Esophagus (tissue), 2 donors: ENCODE results near the gene TNK2. TPM values are rescaled to one million over a fixed set of nuclear protein-coding genes. Genes with fewer than 3 reads are reported as not detected.

Experiments
- H3K27ac ChIP-seq, 2 donors: one replicate each; pipeline ENCODE4 v1.5.1; 2013; ENCODE audit warnings: low read depth in 2 of 2, mild to moderate bottlenecking in 2 of 2, inconsistent platforms in 1 of 2, low read length in 1 of 2, moderate library complexity in 1 of 2
- H3K27me3 ChIP-seq, 2 donors: one replicate each; pipeline ENCODE4 v1.6.1; 2013; ENCODE audit warnings: low read length in 2 of 2, control low read depth in 1 of 2, mild to moderate bottlenecking in 1 of 2; ENCODE audit not compliant: insufficient read depth in 2 of 2, control insufficient read depth in 1 of 2
- H3K36me3 ChIP-seq, 2 donors: one replicate each; pipeline ENCODE4 v1.6.1; 2013; ENCODE audit warnings: low read length in 1 of 2; ENCODE audit not compliant: control insufficient read depth in 2 of 2, insufficient read depth in 2 of 2
- H3K4me1 ChIP-seq, 2 donors: one replicate each; pipeline ENCODE4 v1.6.1; 2013; ENCODE audit warnings: low read length in 1 of 2; ENCODE audit not compliant: control insufficient read depth in 2 of 2, insufficient read depth in 2 of 2
- H3K4me3 ChIP-seq, 2 donors: one replicate each; pipeline ENCODE4 v1.5.1; 2013; ENCODE audit warnings: low read length in 2 of 2, mild to moderate bottlenecking in 2 of 2, low read depth in 1 of 2, moderate library complexity in 1 of 2
- H3K9me3 ChIP-seq, 2 donors: one replicate each; pipeline ENCODE4 v1.6.1; 2013; ENCODE audit warnings: mild to moderate bottlenecking in 2 of 2, low read depth in 1 of 2, low read length in 1 of 2, moderate library complexity in 1 of 2; ENCODE audit not compliant: control insufficient read depth in 2 of 2, insufficient read depth in 1 of 2
- WGBS, 2 donors: extraction: QIAGEN DNeasy Blood & Tissue Kit; methylation state at CpG; one replicate each; pipeline ENCODE4 v1.1.7; 2013; 5-methylcytosine and 5-hydroxymethylcytosine counted together
- polyA plus RNA-seq, 2 donors: library from polyadenylated mRNA; stranded (reverse); fragments of 200-250 nt; gene quantifications; one replicate each; pipeline ENCODE4 v1.2.3, GENCODE V29; 2013
- donor health status: healthy with polysubstance abuse.
- donor health status: Bipolar disorder and iron deficiency.

Gene TNK2
- polyA plus RNA-seq, 2 donors, result 38.8 to 87.5 TPM

DNA sequence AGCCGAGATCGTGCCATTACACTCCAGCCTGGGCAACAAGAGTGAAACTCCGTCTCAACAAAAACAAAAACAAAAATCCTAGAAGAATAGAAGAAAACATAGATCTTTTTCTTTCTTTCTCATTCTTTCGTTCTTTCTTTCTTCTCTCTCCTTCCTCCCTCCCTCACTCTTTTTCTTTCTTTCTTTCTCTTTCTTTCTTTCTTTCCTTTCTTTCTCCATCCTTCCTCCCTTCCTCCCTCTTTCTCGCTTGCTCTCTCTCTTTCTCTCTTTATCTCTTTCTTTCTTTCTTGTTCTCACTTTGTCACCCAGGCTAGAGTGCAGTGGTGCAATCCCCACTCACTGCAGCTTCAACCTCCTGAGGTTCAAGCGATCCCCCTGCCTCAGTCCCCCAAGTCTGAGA lies 62.9 kb downstream of the TNK2 start:
- WGBS, 2 donors, result 84 to 88% methylated on average over 6 of the region's 6 CpGs
- H3K36me3 ChIP-seq, result no peaks in the 10 kb centered on the region
- H3K4me1 ChIP-seq, result no peaks in the 10 kb centered on the region
- H3K27me3 ChIP-seq, result no peaks in the 10 kb centered on the region
- no peak overlapping the region for H3K4me3 ChIP-seq
- H3K9me3 ChIP-seq, result no peaks in the 10 kb centered on the region
- no peak overlapping the region for H3K27ac ChIP-seq

DNA sequence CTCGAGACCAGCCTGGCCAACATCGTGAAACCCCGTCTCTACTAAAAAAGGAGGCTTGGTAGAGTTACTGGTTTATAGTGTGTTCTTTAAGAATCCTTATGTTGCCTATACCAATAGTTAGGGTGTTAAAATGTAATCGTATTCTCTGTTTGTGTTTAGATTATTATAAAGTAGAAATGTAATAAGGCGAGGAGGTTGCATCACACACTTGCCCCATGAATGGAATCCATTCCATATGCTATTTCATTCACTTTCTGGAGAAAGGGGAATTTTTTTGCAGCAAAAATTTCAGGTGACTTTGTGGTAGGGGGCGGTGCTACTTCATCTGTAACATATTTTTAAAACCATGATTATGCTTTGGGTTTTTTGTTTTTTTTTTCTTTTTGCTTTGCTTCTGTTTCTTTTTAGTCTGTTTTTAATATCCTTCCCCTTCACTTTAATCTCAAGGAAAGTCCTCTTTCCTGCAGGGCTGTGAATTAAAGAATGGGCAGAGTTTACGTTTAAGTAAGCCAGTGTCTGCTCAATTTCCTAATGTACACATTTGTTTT lies 63.6 kb downstream of the TNK2 start:
- Histone ChIP-seq H3K27ac (no peak overlapping the region), H3K9me3 (no peaks in the 10 kb centered on the region), H3K27me3 (no peaks in the 10 kb centered on the region), H3K4me1 (no peaks in the 10 kb centered on the region), H3K36me3 (no peaks in the 10 kb centered on the region), H3K4me3 (no peak overlapping the region)
- 86 to 87% methylated on average over 7 of the region's 7 CpGs for WGBS, 2 donors

DNA sequence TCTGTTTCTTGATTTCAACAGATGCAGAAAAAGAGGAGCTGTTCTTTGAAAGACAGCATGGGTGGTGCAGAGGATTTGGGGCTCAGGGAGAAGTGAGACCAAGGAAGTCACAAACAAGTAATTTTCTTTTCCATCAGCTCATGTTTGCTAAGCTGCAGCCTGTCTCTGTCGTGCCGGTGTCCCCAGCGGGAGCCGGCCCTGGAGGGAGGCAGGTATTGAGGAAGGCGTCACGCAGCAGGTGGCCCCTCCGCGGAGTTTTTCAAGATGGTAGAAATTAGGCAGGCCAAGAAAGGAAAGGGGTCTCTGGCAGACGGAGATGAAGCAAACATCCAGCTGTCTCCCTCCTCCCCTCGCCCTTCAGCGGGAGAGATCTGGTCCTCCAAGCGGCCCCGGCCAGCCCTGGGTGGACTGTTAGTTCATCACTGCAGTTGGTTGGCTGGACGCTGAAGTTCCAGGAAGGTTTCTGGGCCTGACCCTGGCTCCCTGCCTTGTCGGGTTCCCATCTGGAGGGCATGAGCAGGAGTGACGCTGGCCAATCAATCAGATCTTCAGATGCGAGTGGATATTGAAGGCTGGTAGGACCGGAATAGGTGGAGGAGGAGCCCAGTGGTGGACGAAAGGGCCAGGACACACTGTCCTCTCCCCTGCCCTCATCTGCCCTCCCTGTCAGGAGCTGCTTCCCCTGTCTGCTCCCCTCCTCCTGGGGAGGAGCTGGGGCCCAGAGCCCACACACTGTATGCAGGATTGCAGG lies 68.9 kb downstream of the TNK2 start:
- no peaks in the 10 kb centered on the region for H3K9me3 ChIP-seq
- H3K4me1 ChIP-seq, result no peaks in the 10 kb centered on the region
- no peaks in the 10 kb centered on the region for H3K36me3 ChIP-seq
- H3K27ac ChIP-seq, result no peak overlapping the region
- H3K27me3 ChIP-seq, result no peaks in the 10 kb centered on the region
- H3K4me3 ChIP-seq, result no peak overlapping the region
- WGBS, 2 donors, result 65 to 68% methylated on average over 19 of the region's 19 CpGs

DNA sequence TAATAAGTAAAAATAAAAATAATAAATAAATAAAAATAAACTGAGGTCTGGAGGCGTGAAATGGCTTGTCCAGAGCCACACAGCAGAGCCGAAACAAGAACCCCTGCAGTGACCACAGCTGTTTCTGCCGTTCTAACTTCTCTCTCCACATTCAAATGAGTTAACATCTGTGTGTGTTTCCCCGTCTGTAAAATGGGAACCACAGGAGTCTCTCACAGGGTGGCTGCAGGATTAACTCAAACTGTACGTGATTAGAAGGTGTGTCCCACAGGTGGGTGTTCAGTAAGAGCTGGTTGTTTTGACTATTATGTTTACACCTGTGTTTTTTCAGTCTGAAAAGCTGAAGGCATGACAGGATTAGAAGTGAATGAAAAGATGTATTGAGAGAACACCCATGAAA lies 69.6 kb downstream of the TNK2 start:
- Histone ChIP-seq H3K27ac (no peak overlapping the region), H3K27me3 (no peaks in the 10 kb centered on the region), H3K36me3 (no peaks in the 10 kb centered on the region), H3K4me3 (no peak overlapping the region), H3K9me3 (no peaks in the 10 kb centered on the region), H3K4me1 (no peaks in the 10 kb centered on the region)
- 73 to 79% methylated on average over 5 of the region's 5 CpGs for WGBS, 2 donors

DNA sequence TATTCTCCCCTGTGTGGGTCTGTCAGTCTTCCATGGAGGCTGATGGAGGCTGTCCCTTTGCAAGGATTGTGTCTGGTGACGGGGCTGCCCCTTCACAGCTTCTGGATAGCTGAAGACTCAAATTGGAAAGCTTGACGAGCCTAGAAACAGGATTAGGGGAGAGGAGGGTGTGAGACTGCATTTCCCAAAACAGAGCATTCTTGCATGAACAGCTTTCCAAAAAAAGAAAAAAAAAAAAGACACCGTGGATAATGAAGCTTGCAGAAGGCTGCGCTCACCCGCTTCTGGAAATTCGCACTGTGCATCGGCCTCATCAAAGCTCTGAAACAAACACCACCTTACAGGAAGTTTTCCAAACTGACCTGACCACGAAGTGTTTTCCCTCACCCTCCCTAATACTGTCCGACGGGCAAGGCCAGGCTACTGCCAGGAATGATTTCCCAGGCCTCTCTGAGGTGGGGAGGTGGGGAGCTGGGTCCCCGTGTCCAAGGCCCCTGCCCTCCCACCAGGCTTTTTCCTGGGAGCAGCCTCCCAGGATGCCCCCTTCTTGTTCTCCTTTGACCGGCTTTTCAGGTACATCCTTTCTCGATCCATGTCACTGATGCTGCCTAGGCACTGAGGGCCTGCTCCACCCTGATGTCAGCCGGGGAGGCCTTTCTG lies 71.7 kb downstream of the TNK2 start:
- 78 to 81% methylated on average over 14 of the region's 14 CpGs for WGBS, 2 donors
- H3K27ac ChIP-seq, result peak overlapping the region in 1 of 2 donors; percentile 36
- no peaks in the 10 kb centered on the region for H3K36me3 ChIP-seq
- H3K4me3 ChIP-seq, result no peak overlapping the region
- no peaks in the 10 kb centered on the region for H3K9me3 ChIP-seq
- no peaks in the 10 kb centered on the region for H3K27me3 ChIP-seq
- no peaks in the 10 kb centered on the region for H3K4me1 ChIP-seq

DNA sequence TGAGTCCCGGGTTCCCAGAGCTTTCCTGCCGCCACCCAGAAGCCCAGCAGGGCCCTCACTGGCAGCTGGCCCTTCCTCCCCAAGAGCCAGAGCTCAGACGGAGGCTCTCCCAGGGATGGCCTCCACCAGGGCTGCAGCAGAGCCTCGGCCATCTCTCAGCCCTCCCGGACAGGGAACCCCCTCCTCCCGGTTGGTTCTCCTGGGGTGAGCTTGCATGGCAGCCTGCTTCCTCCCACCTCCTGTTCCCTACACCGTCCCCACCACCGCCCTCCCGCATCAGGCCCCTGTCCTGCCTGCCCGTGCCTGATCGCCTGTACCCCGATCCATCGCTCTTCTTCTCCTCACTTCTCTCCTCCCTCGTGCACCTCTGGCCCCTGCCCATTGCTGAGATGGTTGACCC lies 72.6 kb downstream of the TNK2 start:
- H3K36me3 ChIP-seq, result no peaks in the 10 kb centered on the region
- no peaks in the 10 kb centered on the region for H3K27me3 ChIP-seq
- peak overlapping the region in 1 of 2 donors; percentile 17 for H3K27ac ChIP-seq
- H3K4me3 ChIP-seq, result no peak overlapping the region
- no peaks in the 10 kb centered on the region for H3K9me3 ChIP-seq
- WGBS, 2 donors, result 85 to 91% methylated on average over 14 of the region's 14 CpGs
- no peaks in the 10 kb centered on the region for H3K4me1 ChIP-seq

DNA sequence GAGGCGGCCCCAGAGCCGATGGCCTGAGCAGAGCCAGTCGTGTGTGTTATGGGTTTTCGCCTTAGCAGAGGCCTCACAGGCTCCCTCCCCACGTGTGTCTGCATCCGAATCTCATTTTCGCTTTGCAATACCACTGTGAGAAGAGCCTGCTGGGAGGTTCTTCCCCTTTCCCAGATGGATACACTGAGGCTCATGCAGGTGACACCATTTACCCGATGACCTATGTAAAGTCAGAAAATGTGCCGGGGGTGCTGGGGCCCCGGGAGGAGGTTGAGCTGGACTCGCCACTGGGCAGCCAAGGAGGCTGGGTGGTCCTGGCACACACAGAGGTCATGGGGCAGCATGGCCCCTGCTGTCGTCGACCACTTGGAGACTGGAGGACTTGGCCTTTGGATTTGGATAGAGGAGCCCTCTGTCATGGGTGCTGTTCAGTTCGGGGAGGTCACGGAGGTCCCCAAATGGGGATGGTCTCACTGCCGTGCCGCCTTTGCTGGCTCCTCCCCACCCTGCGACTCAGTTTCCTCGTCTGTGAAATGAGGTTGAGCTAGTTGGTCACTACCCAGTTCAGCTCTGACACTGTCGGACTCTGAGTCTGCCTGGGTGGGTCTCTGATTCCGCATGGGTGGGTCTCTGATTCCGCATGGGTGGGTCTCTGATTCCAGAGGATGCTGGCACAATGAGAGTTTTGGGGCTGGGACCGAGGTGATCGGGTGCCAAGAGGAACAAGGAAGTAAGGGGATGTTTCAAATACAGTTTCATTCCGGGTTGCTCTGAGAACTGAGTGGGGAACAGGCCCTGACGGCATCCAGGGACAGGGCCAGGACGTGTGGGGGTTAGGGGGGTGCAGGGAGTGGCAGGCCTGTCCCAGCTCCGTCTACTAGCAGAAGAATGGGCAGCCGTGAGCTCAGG lies 73.4 kb downstream of the TNK2 start:
- H3K36me3 ChIP-seq, result no peaks in the 10 kb centered on the region
- H3K4me3 ChIP-seq, result no peak overlapping the region
- no peaks in the 10 kb centered on the region for H3K27me3 ChIP-seq
- H3K4me1 ChIP-seq, result no peaks in the 10 kb centered on the region
- H3K9me3 ChIP-seq, result no peaks in the 10 kb centered on the region
- 82 to 83% methylated on average over 29 of the region's 29 CpGs for WGBS, 2 donors
- H3K27ac ChIP-seq, result peak overlapping the region in 1 of 2 donors; percentile 38

DNA sequence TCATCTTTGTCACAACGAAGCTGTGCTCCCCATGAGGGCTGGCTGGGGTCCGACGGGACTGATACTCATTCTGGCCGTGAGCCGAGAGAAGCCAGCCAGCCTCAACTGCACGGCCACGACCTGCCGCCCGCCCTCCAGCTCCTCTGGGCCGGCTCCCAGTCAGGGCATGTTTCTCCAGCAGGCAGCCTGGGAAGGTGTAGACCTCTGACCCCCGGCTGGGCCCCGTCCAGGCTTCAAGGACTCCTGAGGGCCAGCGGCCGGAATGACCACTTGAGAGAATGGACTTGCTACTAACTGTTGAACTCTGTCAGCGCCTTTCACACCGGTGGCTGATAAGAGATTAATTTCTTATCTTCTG lies 78.5 kb downstream of the TNK2 start:
- H3K4me3 ChIP-seq, result no peak overlapping the region
- no peaks in the 10 kb centered on the region for H3K27me3 ChIP-seq
- no peaks in the 10 kb centered on the region for H3K9me3 ChIP-seq
- no peaks in the 10 kb centered on the region for H3K4me1 ChIP-seq
- no peaks in the 10 kb centered on the region for H3K36me3 ChIP-seq
- H3K27ac ChIP-seq, result no peak overlapping the region
- 55 to 66% methylated on average over 16 of the region's 16 CpGs for WGBS, 2 donors

DNA sequence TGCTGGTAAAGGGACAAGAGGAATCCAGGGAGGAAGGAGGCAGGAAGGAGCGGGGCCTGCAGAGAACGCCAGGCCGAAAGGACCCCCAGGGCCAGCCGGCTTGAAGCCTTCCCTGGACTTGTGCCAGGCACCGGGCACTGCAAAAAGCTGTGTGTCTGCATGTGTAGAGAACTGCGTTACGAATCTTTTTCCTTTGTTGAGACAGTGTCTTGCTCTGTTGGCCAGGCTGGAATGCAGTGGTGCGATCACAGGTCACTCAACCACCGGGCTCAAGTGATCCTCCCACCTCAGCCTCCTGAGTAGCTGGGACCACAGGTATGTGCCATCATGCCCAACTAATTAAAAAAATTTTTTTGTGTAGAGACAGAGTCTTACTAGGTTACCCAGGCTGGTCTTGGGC lies 79.6 kb downstream of the TNK2 start:
- Histone ChIP-seq H3K4me1 (peaks cover 0 to 3% of the 10 kb centered on the region in 2 donors), H3K27me3 (no peaks in the 10 kb centered on the region), H3K4me3 (no peak overlapping the region), H3K27ac (no peak overlapping the region), H3K9me3 (no peaks in the 10 kb centered on the region), H3K36me3 (no peaks in the 10 kb centered on the region)
- 79% methylated on average over 9 of the region's 9 CpGs for WGBS, 2 donors
